AG10803 (cell line): ENCODE results near the gene SORCS3.

Experiments
- DNase-seq: peaks from one replicate; pipeline ENCODE4 v3.0.0; 2010; ENCODE audit warnings: low read depth
- H3K4me3 ChIP-seq: 2 replicates; pipeline ENCODE4 v1.5.1; 2011; ENCODE audit warnings: mild to moderate bottlenecking, low read length, control low read depth
- TF ChIP-seq, protein P1 (sequence below): conservative IDR thresholded peaks from 2 replicates; pipeline ENCODE4 v1.5.1; 2011; ENCODE audit warnings: mild to moderate bottlenecking, low read length, control low read depth, inconsistent platforms

Gene SORCS3

DNA sequence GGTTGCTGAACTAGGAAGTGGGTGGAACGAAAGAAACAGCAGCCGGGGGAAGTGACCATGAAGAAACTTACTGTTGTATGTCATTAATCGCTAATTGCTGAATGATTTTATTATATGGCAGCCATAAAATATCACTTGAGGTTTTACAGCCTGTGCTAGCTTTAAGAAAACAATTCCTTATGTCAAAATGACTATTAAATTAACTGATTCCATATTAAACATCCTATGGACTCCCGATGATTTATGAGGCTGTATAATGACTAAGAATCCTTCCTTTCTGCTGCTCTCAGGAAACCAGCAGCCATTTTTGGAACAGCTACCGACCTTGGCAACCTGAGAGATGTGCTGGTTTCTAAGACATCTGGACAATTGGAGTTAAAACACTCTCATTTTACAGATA lies 421.9 kb downstream of the SORCS3 start:
- TF ChIP-seq, protein P1, sequence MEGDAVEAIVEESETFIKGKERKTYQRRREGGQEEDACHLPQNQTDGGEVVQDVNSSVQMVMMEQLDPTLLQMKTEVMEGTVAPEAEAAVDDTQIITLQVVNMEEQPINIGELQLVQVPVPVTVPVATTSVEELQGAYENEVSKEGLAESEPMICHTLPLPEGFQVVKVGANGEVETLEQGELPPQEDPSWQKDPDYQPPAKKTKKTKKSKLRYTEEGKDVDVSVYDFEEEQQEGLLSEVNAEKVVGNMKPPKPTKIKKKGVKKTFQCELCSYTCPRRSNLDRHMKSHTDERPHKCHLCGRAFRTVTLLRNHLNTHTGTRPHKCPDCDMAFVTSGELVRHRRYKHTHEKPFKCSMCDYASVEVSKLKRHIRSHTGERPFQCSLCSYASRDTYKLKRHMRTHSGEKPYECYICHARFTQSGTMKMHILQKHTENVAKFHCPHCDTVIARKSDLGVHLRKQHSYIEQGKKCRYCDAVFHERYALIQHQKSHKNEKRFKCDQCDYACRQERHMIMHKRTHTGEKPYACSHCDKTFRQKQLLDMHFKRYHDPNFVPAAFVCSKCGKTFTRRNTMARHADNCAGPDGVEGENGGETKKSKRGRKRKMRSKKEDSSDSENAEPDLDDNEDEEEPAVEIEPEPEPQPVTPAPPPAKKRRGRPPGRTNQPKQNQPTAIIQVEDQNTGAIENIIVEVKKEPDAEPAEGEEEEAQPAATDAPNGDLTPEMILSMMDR = no peak
- no peak for DNase-seq
- no peak overlapping the region for H3K4me3 ChIP-seq

DNA sequence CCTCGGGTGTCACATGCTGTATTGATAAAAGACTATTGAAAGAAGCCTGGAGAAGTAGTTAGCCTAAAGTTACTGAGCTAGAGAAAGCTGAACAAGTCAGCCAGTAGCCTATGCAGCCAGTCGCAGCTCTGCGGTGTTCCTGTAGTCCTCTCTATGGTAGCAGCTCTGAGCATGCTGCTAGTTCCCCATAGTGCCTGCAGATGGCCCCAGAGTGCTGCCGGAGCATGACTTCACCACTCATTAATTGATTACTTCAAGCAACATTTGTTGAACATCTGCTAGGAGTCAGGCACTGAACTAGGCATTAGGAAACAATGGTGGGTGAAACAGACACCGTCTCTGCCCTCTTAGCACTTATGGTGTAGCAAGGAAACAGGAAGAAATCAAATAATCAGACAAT lies 422.7 kb downstream of the SORCS3 start:
- H3K4me3 ChIP-seq = no peak overlapping the region
- peak; percentile 61 for DNase-seq

DNA sequence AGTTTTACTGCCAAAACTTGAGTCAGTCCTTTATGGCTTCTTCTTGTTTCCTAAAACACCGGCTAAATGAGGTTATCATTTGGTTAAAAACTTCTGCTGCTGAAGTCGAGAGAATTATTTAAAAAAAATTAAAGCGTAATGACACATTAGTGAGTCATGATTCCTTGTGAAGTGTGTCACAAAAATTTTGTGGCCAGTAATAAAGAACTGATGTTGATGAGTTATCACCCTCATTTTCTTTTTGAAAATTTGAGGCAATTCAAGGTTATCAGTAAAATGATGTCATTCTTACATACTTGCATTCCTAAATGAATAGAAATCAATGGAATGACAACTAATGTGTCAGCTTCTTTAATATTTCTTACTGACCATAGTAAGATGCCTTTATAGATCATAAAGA lies 427.4 kb downstream of the SORCS3 start:
- DNase-seq = peak; percentile 54
- TF ChIP-seq, protein P1 = no peak
- no peak overlapping the region for H3K4me3 ChIP-seq

More for the DNA sequence above, 422.7 kb downstream of the SORCS3 start:
- TF ChIP-seq, protein P1 = peak; percentile 74

DNA sequence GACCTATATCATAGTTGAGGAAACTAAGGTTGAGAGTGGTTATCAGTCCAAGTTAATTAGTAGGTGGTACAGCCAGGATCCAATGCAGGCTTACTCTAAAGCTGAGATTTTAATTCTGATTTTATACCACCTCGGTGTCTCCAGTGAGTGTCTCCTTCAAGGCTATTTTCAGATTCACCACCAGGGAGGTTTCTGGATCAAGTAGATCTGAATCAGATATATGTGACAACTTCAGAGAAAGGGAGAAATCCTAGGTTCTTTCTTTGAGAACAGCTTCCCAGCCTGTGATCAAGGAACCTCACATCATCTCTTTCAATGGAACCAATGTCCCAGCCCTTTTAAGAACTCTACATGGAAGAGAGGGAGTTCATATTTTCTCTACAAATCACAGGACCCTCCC lies 429.2 kb downstream of the SORCS3 start:
- TF ChIP-seq, protein P1 = no peak

DNA sequence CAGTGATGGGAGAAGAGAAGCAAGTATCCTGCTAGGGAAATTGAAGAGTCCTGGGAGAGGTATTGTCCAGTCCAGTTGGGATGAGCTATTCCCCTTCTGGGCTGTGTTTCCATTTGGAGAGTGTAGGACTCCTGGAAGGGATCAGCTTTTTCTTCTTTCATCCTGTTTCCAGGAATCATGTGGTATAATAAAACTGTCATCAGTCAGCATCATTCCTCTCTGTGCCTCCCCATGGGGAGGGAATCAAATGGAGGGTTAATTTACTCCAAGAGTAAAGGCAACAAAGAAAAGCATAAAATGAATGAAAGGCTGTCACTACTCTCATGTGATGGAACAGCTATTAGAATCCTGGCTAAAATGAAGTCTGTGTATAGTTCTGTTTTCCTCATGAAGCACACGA lies 429.9 kb downstream of the SORCS3 start:
- TF ChIP-seq, protein P1 = no peak

More for the DNA sequence above, 429.2 kb downstream of the SORCS3 start:
- DNase-seq = no peak
- H3K4me3 ChIP-seq = no peak overlapping the region

DNA sequence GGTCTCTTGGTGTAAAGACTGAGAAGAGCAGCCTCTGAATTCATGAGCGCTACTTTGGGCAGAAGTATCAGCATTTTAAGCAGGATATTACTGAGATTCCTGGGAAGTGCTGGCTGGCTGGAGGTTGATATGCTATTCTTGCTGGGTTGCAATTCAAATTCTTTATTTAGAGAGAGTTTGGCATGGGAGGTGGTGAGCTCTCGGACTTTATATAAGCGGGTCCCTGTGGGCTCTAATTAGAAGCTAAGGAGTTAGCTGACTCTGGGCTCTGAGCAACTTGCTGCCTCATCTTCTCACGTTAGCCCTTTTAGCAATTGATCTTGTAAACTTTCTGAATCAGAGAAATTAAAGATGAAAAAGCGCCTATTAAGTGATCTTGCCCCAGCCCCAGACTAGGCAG lies 430.9 kb downstream of the SORCS3 start:
- H3K4me3 ChIP-seq = no peak overlapping the region
- DNase-seq = no peak
- TF ChIP-seq, protein P1 = no peak

More for the DNA sequence above, 429.9 kb downstream of the SORCS3 start:
- no peak for DNase-seq
- H3K4me3 ChIP-seq = no peak overlapping the region

DNA sequence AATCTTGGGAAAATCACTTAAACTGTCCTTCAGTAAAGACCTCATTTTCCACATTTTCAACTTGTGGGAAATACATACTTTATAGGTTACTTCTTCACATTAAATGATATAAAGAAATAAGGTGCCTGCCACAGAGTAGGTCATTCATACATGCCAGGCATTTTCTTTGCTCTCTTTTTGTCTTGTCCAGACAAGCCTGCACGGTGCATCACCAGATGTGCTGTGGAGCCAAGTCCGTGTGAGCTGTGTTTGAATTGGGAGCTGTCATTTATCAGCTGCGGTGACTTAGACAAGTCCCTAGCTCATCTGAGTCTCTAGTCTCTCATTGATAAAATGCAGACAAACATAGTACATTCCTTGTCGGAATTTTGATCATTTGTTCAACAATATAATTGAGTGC lies 432.9 kb downstream of the SORCS3 start:
- no peak for DNase-seq
- TF ChIP-seq, protein P1 = no peak
- no peak overlapping the region for H3K4me3 ChIP-seq
